Neural crest cell (in vitro differentiated cells): ENCODE data around the gene INAFM2. TPM values are rescaled to one million over a fixed set of nuclear protein-coding genes. Genes with fewer than 3 reads are reported as not detected.
A peak's percentile ranks its signal among the peaks of the same experiment; 100 is the strongest.

ENCODE experiments used
- DNase-seq: peaks from one replicate; pipeline ENCODE4 v3.0.0; 2021; ENCODE audit warnings: low read depth, mixed read lengths, low spot score
- H3K27ac Mint-ChIP-seq: one replicate; pipeline ENCODE4 v1.8.0; 2021; ENCODE audit warnings: mild to moderate bottlenecking, mixed read lengths; ENCODE audit not compliant: unreplicated experiment
- H3K27me3 Mint-ChIP-seq: 2 replicates; pipeline ENCODE4 v1.8.0; 2021; ENCODE audit warnings: low read depth, mild to moderate bottlenecking, mixed read lengths
- H3K36me3 Mint-ChIP-seq: 2 replicates; pipeline ENCODE4 v1.8.0; 2021; ENCODE audit warnings: low read depth, mild to moderate bottlenecking, mixed read lengths
- H3K4me1 Mint-ChIP-seq: 2 replicates; pipeline ENCODE4 v1.8.0; 2021; ENCODE audit warnings: mixed read lengths
- H3K4me3 Mint-ChIP-seq: one replicate; pipeline ENCODE4 v1.8.0; 2021; ENCODE audit warnings: mild to moderate bottlenecking, mixed read lengths
- H3K9me3 Mint-ChIP-seq: 2 replicates; pipeline ENCODE4 v1.8.0; 2021; ENCODE audit warnings: mixed read lengths
- total RNA-seq: library from RNA; stranded (reverse); gene quantifications from 2 replicates; pipeline ENCODE4 v1.2.1, GENCODE V29; 2021
- TF ChIP-seq, protein P1 (sequence below): fragments of 200-600 bp; sonication (generic); conservative IDR thresholded peaks from 2 replicates; pipeline ENCODE4 v1.5.0; 2021; ENCODE audit warnings: antibody characterized with exemption, mild to moderate bottlenecking

INAFM2 gene
- total RNA-seq, 1 donor from 2014 or later: 27.5 TPM

DNA sequence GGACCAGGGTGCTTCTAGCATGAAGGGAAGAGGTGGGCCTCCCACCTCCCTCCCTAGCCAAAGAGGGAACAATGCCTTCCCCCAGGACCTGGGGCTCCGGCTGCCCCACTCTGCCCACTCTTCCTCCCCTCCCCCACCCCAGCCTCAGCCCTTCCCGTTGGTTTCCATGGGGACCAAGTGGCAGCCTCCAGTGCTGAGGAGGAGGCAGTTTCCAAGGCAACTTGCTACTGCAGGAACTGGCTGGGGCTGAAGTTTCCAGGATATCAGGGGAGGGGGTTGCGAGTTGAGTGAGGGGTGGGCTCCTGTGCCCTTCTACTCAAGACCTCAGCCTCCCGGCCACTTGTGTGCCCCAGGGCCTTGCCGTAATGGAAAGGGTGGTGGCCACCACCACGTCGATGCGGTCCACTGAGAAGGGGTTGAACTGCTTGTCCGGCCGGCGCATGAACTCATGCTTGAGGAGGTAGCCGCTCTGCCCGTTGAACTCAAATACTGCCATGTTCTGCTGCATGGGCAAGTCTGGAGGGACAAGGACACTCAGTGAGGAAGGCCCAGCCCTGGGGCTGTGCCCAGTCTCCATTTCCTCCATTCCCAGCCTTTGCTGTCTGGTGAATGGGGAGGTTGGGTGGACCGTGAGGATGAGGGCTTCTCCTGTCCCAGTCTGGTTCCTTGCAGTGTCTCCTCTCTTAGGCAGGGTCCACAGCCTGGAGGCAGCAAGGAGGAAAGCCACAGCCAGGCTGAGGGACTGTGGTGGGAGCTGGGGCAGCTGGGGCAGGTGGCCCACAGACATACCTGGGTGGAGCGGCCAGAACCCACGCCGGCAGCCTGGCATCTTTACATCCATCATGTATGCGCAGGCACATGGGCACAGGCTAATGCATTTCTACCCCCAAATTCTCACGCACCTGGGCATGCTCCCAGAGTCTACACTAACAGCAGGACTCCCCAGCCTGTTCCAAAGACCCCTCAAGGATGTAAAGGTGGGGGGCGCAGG is 29.3 kb upstream of the INAFM2 start:
- Mint-ChIP-seq H3K4me1 (peaks cover 31% of the 10 kb centered on the region), H3K27ac (peak overlapping the region; percentile 62), H3K27me3 (peaks cover 16% of the 10 kb centered on the region), H3K9me3 (peaks cover 2% of the 10 kb centered on the region), H3K36me3 (peaks cover 4% of the 10 kb centered on the region), H3K4me3 (no peak overlapping the region)
- TF ChIP-seq, protein P1, sequence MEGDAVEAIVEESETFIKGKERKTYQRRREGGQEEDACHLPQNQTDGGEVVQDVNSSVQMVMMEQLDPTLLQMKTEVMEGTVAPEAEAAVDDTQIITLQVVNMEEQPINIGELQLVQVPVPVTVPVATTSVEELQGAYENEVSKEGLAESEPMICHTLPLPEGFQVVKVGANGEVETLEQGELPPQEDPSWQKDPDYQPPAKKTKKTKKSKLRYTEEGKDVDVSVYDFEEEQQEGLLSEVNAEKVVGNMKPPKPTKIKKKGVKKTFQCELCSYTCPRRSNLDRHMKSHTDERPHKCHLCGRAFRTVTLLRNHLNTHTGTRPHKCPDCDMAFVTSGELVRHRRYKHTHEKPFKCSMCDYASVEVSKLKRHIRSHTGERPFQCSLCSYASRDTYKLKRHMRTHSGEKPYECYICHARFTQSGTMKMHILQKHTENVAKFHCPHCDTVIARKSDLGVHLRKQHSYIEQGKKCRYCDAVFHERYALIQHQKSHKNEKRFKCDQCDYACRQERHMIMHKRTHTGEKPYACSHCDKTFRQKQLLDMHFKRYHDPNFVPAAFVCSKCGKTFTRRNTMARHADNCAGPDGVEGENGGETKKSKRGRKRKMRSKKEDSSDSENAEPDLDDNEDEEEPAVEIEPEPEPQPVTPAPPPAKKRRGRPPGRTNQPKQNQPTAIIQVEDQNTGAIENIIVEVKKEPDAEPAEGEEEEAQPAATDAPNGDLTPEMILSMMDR: no peak
- peak; percentile 39 for DNase-seq

DNA sequence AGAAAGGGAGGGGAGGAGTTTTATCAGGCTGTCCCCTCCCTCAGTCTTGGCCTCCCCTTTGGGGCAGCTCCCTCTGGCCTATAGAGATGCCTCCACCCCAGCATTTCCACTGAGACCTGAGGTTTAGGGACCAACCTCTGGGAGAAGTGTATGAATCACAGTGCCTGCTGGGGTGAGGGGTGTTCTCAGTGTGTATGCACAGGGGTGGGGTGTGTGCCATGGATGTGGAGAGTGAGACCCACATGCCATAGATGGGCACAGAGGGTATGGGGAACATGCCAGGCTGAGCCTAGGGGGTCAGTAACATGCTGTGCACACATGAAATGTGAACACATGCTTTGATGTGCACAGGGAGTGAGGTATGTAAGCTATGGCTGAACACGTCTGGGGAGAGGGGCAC is 28.2 kb upstream of the INAFM2 start:
- Mint-ChIP-seq H3K4me3 (no peak overlapping the region), H3K36me3 (peaks cover 10% of the 10 kb centered on the region), H3K27me3 (peaks cover 8% of the 10 kb centered on the region), H3K27ac (no peak overlapping the region), H3K4me1 (peaks cover 23% of the 10 kb centered on the region), H3K9me3 (peaks cover 8% of the 10 kb centered on the region)
- TF ChIP-seq, protein P1: no peak
- no peak for DNase-seq

DNA sequence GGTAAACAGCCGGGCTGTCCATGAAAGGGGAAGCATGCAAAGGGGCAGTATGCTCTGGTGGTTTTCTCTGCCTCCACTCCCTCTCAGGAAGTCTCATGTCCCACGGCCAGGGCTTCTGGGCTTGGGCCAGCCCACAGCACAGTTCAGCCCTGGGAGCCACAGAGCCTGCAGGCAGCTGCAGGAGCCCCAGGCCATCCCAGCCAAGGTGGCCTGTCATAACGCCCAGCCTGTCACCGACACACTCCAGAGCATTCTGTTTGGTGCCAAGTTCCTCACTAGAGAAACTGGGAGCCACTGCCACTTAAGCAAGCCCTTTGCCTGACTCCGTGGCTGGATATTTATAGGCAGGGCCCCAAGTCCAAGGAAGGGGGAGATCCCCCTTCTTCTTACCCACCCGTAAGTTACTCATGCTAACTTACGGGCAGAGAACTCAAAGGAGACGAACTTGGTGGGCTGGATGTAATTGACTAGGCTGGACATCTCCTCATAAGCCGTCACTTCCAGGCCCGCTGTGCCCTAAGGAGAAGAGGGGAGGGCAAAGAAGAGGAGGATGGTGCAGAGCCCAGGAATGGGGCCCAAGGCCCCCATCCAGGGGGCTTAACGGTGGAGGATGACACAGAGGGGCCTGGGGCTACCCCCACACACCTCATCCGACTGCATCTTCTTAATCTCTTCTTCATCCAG is 27.5 kb upstream of the INAFM2 start:
- peaks cover 19% of the 10 kb centered on the region for H3K4me1 Mint-ChIP-seq
- H3K36me3 Mint-ChIP-seq: peaks cover 10% of the 10 kb centered on the region
- peaks cover 8% of the 10 kb centered on the region for H3K9me3 Mint-ChIP-seq
- peaks cover 6% of the 10 kb centered on the region for H3K27me3 Mint-ChIP-seq
- TF ChIP-seq, protein P1: no peak
- H3K27ac Mint-ChIP-seq: no peak overlapping the region
- no peak overlapping the region for H3K4me3 Mint-ChIP-seq
- DNase-seq: no peak

DNA sequence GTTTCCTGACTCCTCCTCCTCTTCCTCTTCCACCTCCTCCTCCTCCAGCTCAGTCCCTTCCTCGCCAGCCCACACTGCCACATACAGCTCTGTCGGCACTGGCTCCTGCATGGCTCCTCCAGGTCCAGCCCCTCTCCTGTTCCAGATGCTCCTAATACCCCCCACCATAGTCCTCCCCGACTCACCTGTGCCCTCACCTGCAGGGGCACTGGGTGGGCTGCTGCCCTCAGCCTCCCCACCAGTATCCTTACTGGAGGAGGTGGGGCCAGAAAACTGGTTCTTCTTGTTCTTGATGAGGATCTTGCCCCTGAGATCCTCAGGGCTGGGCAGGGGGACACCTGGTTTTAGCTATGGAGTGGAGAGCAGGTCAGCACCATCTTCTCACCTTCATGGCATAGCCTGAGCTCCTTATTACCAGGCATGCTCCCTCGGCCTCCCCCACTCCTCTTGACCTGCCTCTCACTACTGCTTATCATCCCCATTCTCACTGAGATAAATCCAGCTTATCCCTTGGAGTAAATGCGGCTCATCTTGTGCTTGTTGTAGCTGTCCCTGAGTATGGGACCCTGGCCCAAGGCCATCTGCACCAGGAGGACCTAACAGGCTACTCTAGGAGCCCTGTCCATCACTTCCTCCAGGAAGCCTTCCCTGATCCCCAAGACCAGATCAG is 26.8 kb upstream of the INAFM2 start:
- H3K27me3 Mint-ChIP-seq: peaks cover 5% of the 10 kb centered on the region
- H3K9me3 Mint-ChIP-seq: peaks cover 8% of the 10 kb centered on the region
- H3K36me3 Mint-ChIP-seq: peaks cover 10% of the 10 kb centered on the region
- peak overlapping the region; percentile 38 for H3K4me3 Mint-ChIP-seq
- H3K27ac Mint-ChIP-seq: no peak overlapping the region
- DNase-seq: no peak
- TF ChIP-seq, protein P1: no peak
- peaks cover 19% of the 10 kb centered on the region for H3K4me1 Mint-ChIP-seq

DNA sequence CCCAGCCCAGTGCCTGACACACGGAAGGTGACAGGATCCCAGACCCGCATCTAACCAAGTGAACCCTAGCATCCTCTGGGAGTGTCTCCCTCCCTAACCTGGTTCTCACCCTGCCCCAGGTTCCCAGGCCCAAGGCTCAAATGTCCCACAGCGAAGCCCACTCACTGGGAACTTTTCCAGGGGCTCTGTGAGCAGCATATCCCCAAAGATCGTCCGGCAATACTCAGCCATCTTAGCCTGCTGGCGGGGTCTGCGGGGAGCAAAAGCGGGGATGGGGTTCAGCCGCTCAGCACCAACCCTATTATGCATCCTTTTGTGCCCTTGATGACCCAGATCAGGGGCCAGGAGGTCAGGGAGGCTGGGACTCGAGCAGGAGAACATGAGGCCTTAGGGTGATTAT is 26.1 kb upstream of the INAFM2 start:
- no peak for DNase-seq
- H3K4me1 Mint-ChIP-seq: peaks cover 19% of the 10 kb centered on the region
- H3K27ac Mint-ChIP-seq: no peak overlapping the region
- H3K9me3 Mint-ChIP-seq: peaks cover 8% of the 10 kb centered on the region
- peaks cover 10% of the 10 kb centered on the region for H3K36me3 Mint-ChIP-seq
- H3K27me3 Mint-ChIP-seq: no peaks in the 10 kb centered on the region
- TF ChIP-seq, protein P1: no peak
- no peak overlapping the region for H3K4me3 Mint-ChIP-seq
